Stimulated activated CD4-positive, alpha-beta T cell treated with anti-CD3 and anti-CD28 coated beads, TNF-alpha, amount 100 ng/mL, for 24 hours (primary cell): ENCODE data around the gene CENPU.
A peak's percentile ranks its signal among the peaks of the same experiment; 100 is the strongest.

Experiments used
- DNase-seq, 3 experiments: peaks; one replicate each; pipeline ENCODE4 v3.0.0-alpha.2; 2020; ENCODE audit warnings: low read depth in 3 of 3

CENPU gene

DNA sequence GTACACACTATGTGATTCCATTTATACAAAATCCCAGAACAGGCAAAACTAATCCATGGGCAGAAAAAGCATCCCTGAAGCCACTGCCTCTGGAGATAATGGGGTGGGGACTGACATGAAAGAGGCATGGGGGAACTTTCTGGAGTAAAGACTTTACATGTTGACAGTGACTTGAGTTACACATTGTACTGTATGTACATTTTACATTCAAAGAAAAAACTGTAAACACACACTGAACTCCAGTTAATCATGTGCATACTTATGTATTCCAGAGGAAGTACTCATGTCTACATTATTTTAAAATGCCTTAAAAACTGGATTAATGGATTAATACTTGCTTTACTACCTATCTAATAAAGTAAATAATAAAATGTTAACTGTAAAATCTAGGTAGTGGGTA lies 21.6 kb downstream of the CENPU start:
- DNase-seq = no peak

DNA sequence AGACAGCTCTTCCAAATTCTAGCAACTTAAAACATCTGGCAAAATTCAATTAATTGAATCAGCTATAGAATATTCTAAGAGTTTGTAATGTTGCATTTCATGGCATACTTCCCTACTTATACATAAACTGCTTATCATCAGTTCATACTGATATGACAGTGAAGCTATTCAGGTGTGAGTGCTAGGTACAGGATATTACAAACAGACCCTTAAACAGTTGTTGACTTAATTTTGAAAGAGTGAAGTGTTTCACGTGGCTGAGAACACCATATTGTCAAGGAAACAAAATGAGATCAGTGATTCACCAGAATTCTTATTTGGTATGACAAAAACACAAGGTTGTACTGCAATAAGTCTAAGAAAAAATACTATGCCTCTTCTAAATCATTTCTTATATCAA lies 27.4 kb downstream of the CENPU start:
- DNase-seq = no peak

DNA sequence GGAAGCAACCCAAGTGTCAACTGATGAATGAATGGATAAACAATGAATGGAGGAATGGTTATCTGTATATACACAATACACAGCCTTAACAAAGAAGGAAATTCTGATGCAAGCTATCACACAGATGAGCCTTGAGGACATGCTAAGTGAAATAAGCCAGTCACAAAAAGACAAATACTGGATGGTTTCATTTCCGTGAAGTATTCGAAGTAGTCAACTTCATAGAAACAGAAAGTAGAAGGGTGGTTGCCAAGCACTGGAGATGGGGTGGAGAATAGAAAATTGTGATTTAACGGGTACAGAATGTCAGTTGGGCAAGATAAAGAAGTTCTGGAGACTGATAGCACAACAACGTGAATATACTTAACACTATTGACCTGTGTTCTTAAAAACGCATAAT lies 28.2 kb downstream of the CENPU start:
- DNase-seq = no peak

DNA sequence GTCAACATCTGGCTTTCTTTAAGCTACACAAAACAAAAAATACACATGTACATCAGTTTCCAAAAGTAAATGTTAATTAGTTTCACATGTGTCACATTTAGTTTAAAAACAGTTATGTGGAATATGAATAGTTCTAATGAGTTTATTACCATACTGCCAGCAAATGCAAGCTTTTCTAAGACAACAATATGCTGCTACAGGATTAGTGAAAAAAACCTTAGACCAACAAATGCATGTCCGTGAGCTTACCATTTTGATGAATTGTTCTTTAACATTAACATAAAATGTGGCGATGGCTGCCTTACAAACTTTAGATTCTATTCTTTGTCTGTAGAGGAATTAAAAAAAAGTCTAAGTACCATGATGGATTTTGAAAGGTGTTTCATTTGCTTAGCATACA lies 31.8 kb downstream of the CENPU start:
- no peak for DNase-seq

DNA sequence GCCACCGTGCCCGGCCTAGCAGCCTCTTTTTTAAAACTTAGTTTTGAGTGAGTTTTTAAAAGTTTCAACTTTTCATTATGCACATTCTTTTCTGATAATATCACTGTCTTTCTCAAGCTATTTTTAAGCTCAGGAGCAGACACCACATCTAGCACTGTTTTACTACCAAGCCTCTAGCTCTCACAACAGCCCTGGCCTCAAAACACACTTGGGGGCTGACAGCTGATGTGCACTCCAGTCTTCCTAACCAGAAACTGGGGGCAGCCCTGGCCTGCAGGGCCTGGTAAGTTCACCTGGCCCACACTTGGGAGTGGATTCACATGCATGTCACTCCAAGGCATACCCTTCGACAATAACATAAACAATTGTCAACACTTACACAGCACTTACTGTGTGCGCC lies 34.0 kb downstream of the CENPU start:
- DNase-seq = no peak

DNA sequence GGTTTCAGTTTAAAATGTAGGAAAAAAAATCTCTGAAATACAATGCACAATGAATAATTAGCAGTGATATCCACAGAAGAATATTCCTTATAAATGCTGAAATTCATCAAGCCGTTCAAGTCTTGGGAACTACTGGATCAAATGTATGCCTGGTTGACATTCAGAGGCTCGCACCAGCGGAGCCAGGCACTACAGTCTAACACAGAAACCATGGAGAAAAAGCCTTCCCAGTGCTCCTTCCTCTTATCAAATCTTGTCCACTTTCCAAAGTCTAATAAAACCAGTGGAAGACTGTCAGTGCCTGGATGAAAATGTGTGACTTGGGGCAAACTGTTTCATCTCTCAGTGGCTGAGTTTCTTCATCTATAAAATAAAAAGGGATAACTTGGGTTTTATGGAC lies 35.9 kb downstream of the CENPU start:
- DNase-seq = no peak

DNA sequence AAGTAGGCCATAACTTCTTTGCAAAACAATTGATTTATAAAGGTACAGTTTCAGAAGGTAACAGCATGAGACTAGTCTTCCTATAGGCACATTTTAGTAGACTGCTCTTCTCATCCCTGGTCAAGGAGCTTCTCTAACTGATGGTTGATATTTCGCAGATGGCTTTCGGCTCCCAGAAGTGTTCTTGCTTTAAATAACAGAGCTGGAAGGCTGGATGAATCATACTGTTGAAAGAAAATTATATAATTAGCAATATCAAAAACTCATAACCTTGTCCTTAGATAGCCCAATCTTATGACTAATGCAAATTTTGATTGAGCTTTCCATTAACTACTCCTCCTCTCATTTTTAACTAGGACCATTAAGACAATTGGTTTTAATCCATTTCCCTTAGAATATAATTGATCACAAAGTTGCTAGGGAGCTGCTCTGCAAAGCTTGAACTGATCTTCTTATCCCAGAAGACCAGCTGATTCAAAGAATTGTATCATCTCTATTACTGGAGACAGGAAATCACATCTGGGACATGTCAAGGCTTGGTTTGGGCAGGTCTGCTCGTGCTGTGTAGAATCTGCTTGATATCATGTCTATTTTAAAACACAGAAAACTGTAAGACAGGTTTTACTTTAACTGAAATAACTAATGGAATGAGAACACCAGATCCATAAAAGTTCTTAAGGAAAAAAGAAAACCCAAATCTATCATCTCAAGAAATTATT lies 38.6 kb downstream of the CENPU start:
- no peak for DNase-seq

DNA sequence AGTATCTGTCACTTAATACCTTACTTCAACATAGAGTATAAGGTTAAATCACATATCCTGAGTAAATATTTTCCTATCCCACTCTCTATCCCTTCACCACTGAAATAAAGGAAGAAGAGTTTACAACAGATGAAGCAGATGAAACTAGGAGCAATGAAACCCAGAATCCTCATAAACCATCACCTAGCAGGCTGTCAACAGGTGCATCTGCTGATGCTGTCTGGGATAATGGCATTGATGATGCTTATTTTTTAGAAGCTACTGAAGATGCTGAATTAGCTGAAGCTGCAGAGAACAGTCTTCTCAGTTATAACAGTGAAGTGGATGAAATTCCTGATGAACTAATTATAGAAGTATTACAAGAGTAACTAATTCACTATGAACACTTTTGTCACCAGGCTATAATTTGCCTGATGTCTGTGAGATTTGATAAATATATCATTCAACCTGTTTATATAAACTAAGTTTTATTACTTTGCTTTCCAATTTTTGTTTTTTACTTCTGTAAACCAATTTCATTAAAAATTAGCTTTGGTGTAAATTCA lies 39.4 kb downstream of the CENPU start:
- no peak for DNase-seq

DNA sequence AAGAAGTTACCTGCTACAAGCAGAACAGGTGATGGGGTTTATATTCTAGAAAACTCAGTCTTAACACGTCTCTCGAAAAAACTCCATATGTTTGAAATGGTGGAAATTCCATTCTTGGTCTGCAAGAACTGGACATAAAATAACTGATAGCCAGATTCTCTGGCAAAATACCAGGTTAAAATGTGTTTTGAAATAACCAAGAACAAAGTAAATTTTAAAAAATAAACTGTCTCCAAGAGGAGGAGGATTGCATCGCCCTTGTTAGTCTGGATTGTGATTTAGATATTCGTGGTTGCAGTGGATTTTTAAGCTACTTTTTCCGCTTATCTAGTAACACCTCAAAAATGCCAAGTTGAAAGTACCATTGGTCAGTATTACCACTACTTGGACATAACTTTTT lies 40.8 kb downstream of the CENPU start:
- DNase-seq = no peak

DNA sequence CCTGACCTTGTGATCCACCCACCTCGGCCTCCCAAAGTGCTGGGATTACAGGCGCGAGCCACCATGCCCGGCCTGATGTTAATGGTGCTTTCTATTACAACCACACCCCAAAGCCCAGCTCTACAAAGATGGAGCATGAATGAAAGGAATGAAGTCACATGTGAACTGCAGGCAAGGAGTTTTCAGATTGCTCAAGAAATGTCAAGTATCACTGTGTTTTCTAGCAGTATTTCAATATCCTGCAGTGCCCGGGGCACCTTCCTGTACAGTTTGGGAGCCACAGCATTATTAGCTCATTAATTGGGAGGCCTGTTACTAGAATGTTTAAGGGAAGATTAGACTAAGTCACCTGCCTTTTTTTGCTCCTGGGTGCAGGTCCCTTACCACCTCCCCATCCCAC lies 44.2 kb downstream of the CENPU start:
- DNase-seq = no peak

DNA sequence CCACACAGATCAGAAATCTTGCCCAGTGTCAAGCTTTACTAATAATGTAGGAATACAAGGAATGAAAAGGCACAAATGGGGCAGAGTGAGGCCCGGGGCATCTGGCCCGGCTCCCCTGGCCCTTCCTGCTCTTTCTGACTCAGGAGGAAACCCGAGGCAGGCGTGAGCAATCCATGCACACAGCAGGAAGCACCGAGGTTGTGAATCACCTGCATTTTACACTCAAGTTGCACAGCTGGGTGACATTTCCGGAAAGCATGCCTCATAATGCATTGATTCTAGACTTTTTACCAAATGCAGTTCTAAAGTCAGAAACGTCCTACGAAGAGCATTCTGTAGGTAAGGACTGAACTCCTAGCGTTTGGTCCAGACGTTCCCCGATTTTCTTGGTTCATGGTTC lies 45.4 kb downstream of the CENPU start:
- peak in 1 of 3 experiments; percentile 7 for DNase-seq

DNA sequence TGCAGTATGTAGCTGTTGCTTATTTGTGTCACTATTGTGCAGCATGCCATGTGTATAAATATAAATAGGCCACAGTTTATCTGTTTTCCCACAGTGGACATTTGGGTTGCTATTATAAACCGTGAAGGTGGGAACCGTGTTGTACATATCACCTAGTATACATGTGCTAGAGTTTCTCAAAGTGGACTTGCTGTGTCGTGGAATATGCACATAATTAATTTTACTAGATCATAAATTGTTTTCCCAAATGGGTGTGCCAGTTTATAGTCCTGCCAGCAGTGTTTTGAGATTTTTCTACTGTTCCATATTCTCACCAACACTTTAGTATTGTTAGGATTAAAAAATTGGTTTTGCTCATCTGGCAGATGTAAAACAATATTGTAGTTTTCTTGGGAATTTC lies 45.9 kb downstream of the CENPU start:
- no peak for DNase-seq

DNA sequence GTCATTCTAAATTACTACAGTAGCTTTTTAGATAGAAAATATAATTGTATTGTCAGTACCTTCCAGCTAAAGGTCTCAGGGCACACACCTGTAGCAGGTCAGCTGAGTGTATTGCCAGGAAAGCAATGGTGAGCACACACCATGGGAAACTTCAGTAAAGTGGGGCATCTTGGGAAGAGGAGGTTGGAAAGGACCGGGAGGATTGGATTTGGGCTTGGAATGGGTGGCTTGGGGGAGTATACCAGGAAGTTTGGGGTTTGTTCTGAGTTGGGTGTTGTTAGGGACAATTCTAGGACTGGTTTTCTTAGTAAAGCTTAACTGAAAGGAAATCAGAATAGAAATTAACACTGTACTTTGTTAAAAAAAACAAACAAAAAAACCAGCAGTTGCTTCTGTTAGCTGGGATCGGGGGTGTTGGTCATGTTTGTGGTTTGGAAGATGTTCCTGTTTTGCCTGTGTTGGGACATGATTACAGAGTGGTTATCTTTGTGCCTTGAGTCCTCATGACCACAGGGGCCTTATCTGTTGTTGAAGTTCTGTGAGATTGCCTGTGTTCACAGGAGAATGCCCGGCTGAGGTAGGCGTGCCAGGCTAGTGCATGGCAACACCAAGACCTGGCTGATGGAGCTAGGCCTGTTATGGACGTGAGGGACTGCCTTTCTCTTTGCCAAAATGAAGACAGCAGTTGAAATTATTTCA lies 49.3 kb downstream of the CENPU start:
- no peak for DNase-seq

DNA sequence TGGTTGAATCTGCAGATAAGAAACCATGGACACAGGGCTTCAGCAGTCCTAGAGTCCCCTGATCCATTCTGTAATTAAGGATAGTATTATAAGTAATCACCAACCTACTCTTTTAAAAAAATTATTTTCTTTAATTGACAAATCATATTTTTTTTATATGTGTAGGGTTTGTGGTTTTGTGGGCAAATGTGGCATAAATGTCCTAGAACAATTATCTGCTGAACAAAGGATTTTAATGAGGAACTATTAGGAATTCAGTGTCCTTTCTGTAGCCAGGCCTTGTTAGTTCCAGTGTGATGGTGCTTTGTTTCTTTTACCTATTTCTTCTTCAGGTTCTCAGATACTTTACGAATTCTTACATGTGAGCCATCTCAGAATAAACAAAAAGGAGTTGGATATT lies 52.0 kb downstream of the CENPU start:
- DNase-seq = no peak

DNA sequence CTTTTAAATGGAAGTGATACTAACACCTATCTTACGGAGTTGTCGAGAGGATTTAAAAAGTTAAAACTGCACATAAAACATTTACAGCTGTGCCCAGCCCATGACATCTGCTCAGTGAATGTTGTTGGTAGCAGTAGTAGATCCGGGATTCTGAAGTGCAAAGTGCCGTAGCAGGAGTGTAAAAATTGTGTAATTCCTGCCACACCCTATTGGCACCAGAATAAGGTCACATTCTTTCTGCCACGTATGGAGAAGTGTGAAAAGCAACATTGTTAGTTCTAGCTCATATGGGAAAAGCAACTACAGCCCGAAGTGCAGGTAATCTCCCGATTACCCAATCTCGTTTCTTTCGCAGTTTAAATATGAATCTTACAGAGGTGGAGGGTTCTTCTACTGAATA lies 53.2 kb downstream of the CENPU start:
- DNase-seq = no peak

DNA sequence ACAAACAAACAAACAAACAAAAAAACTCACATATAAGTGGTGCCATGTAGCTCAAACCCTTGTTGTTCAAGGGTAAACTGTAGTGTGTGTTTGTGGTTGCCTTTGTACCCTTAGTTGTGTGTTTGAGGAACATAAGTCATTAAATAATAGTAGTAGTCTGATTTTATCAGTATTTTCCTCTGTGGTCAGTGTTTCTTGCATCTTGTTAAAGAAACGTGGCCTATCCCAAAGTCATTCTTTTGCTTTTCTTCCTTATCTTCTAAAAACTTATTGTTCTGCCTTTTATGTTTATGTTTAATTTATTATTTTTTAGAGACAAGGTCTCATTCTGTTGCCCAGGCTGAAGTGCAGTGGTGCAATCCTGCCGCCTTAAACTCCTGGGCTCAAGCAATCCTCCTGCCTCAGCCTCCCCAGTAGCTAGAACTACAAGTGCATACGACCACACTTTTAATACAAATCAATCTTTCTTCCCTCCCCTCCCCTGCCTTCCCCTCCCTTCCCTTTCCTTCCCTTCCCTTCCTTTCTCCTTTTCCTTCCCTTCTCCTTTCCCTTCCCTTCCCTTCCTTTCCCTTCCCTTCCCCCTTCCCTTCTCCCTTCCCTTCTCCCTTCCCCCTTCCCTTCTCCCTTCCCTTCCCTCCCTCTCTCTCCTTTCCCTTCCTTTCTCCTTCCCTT lies 57.9 kb downstream of the CENPU start:
- no peak for DNase-seq

DNA sequence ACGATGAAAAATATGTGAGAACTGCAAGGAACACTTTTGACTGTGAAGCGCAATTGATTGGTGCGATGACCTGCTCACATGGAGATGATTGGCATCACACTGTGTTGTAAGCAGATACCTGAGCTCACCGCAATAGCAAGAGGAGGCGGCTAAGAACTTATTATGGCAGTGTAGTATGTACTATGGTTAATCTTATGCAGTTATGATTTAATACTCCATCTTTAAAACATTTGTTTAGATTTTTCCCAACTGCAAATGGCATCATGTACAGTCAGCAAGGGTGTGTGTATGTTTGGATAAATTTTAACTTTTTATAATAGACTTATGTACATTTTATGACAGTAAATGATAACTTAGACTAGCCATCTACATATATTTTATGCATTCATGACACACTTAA lies 58.9 kb downstream of the CENPU start:
- DNase-seq = no peak

DNA sequence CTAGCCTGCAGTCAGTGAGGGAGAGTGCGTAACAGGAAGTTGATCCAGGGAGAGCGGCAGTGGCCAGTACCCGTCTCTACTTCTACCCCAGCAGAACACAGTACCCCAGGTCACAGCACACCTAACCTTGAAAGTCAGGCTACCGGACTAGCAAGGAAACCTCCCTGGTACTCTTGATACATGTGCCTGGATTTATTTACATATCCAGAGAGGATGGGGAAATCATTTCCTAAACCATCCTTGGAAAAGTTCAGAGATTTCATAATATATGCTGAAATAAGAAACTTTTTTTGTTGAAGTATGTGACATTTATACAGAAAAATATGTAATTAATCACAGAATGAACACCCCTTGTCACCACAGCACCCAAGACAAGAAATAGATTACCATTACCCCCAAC lies 59.9 kb downstream of the CENPU start:
- no peak for DNase-seq

DNA sequence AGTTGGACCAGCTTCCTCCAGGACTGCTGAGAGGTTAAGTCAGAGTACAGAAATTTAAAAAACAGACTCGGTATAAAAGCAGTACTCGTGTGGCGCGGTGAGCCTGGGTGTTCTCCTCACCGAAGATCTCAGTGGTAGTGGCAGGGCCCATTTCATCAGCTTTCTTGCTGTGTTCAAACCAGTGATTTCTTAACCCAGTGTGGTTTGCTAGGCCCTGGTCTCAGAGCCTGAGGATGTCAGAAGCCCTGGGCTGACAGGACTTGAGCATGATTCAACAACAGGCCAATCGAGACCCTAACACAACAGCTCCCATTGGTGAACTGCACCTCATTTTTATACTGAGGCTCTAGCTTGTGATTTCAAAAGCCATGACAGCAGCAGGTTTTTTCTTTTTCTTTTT lies 61.2 kb downstream of the CENPU start:
- DNase-seq = no peak

DNA sequence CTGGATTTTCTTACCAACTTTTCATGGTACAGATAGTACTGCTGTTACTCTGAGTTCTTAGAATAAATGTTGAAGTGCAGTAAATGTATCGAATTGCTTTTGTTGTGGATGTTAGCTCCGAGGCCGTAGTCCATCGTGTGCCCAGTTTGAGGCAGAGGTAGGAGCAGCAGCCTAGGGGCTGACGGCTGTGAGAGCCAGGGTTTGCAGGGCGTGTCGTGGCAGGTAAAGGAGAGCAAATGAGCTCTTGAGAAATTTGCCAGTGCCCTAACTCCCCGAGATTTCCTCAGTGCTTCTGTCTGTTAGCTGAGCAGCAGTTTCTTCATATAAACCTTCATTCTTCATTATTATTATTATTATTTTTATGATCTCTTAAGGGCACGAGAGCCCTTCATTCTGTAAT lies 62.8 kb downstream of the CENPU start:
- DNase-seq = no peak

DNA sequence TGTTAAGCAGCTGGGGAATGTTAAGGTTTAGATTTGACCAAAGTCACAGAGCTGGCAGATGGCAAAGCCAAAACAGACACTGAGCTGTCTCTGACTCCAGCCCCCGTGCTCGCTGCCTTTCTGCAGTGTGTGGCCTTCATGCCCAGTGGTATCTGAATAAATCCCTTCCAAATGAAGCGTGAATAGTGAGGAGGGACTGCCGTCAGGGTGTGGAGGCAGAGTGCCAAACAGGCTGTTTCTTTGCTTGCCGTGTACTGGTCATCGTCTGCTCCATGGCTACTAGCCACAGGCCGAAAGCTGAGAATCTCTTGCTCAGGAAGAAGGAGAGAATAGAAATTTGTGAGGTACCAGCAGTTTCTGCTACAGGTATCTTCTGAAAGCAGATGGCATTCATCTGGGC lies 64.6 kb downstream of the CENPU start:
- DNase-seq = no peak

DNA sequence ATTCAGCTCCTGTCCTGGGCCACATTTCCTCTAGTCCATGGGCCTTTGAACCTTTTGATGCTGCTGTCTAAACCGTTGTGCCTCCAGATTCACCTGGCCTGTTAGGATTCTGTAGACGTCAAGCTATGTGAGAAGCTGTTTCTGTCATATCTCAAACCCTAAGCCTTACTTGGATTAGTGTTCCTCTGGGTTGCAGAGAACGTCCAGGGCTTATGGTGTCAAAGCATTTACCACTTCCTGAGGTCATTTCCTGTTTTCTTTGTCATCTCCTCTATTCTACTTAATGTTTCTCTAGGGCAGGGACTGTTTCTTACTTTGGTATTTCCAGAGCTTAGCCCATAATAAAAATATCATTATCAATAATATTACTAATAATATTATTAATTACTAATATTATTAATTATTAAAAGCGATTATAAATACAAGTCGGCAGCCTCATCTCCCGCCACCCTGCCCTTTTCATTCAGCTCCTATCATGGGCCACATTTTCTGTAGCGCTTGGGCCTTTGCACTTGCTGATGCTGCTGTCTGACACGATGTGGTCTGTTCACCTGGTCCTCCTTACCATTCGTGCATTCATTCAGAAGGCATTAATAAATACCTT lies 65.3 kb downstream of the CENPU start:
- DNase-seq = no peak

DNA sequence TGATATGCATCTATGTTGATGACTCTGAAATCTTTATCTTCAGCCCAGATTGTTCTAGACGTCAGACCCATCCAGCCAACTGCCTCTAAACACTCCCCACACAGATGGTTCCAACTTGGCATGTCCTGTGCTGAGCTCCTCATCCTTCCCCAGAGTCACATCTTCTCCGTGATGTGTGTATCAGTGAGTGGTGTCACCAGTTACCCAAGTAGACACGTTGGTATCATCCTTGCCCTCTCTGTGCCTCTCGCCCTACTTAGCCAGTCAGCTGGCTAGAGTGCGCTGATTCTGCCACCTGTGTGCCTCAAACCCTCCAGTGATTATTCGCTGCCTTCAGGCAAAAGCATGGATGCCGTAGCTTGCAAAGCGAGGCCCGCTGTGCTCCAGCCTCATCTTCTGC lies 65.8 kb downstream of the CENPU start:
- DNase-seq = no peak
